ENCODE data around the gene IPO8.
A peak's percentile ranks its signal among the peaks of the same experiment; 100 is the strongest.
"Not testable (repeated sequence)": the region's sequence is repeated elsewhere in the genome, so short reads cannot be mapped to it uniquely, and the experiment has no call there.

IPO8 gene

DNA sequence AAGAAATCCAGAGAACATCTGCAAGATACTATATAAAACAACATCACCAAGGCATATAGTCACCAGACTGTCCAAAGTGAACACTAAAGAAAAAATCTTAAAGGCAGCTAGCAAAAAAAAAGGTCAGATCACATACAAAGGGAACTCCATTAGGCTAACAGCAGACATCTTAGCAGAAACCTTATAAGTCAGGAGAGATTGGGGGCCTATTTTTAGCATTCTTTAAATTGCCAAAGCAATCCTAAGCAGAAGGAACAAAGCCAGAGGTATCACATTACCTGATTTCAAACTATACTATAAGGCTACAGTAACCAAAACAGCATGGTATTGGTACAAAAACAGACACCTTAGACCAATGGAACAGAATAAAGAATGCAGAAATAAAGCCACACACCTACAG is 92.5 kb downstream of the IPO8 start:
- DNase-seq = no peak

DNA sequence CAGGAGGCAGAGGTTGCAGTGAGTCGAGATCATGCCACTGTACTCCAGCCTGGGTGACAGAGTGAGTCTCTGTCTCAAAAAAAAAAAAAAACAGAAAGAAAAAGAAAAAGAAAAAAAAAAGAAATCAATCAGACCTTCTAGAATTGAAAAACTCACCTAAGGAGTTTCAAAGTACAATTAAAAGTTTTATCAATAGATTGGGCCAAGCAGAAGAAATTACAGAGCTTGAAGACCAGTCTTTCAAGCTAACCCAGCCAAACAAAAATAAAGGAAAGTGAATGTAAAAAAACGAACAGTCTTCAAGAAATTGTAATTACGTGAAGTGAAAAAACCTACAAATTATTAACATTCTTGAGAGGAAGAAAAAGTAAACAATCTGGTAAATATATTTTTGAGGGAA is 93.0 kb downstream of the IPO8 start:
- DNase-seq = no peak

DNA sequence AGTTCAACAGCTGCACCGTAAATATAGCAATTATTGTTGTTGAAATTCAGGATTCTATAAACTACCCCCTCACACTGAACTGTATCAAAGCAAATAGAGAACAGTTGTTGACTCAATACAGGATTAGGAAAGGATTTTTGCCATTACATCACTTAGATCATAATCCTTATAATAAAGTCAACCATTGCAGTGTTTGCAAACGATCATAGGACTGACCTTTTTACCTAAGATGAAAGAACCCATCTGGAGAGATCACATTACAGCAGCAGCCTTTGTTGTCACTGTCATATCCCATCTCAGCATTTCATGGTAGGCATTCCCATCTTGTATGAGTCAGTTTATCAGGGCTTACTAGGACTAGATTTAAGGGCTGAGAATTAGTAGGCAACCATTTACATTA is 96.1 kb downstream of the IPO8 start:
- DNase-seq = peak; percentile 92 to 96

DNA sequence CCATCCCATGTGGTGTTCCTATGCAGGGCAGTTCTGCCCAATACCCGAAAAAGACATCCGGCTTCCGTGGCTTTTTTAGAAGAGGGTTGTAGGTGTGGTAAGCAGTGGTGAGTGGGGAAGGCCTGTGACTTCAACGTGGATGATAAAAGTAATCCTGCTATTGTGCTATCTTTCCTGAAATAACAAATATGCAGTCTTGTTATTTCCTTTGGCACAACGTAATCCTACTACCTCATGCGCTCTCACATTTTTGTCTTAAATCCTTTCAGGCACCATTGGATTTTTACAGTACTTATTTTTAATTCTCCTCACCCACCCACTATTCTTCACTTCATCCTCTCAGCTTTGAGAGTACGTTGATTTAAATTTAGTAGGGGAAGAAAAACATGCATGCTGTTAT is 96.8 kb downstream of the IPO8 start:
- DNase-seq = no peak

DNA sequence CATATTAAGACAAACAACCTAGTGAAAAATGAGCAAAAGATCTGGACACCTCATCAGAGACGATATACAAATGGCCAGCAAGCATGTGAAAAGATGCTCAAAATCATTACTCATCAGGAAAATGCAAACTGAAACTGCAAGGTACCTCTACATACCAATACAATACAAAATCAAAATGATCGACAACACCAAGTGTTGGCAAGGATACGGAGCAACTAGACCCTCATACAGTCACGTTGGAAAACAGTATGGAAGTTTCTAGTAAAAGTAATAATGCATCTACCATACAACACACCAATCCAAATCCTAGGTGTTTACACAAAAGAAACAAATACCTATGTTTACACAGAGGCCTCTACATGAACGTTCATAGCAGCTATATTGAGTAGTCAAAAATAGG is 99.9 kb downstream of the IPO8 start:
- DNase-seq = no peak

DNA sequence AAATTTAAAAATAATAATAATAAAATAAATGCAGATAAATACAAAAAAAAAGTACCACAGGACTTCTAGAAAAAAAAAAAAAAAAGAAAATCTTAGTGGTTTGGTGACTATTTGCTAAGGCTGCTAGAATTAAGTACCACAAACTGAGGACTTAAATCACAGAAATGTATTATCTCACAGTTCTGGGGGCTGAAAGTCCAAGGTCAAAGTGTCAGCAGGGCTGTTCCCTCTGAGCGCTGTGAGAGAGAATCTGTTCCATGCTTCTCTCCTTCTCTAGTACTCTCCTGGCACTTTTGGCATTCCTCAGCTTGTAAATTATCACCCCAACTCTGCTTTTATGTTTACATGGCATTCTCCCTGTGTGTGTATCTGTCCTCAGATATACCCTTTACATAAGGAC is 101.2 kb downstream of the IPO8 start:
- DNase-seq = no peak

DNA sequence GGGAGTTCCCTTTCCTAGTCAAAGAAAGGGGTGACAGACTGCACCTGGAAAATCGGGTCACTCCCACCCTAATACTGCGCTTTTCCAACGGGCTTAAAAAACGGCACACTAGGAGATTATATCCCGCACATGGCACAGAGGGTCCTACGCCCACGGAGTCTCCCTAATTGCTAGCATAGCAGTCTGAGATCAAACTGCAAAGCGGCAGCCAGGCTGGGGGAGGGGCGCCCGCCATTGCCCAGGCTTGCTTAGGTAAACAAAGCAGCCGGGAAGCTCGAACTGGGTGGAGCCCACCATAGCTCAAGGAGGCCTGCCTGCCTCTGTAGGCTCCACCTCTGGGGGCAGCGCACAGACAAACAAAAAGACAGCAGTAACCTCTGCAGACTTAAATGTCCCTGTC is 107.1 kb downstream of the IPO8 start:
- not testable (repeated sequence) for DNase-seq

DNA sequence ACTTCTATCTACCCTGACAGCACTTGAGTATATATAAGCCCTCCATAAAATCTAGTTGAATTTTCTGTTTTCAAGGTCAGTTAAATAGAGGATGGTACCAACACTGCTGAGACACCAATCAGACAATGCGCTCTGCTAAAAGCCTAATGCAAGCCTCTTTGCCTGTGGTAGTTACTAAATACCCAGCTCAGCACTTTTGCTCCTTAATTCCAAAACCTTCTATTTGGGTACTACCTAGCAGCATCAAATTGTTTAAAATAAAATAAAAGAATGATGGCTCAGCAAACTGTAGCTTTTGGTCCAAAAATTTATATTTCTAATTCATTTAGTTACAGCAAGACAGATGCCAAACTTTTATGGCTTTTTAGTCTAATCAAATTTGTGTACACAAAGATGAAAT is 107.9 kb downstream of the IPO8 start:
- DNase-seq = no peak

DNA sequence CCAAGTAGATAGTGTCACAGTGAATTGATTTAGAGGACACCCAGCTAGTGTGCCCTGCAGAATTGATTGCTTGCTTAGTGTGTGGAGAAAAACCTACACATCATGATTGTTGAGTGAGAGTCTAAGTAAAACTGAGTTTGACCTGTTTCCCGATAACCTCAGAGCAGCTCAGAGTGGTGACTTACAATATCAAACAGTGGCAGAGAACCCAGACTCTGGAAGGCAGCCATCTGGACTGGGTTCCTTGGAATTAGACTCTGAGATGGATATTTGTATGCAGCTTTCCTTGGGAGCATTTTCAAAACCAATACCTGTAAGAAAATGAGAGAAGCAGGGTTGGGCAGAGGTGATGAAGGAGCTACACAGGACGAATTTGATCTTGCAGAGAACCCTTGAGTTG is 109.8 kb downstream of the IPO8 start:
- no peak for DNase-seq

DNA sequence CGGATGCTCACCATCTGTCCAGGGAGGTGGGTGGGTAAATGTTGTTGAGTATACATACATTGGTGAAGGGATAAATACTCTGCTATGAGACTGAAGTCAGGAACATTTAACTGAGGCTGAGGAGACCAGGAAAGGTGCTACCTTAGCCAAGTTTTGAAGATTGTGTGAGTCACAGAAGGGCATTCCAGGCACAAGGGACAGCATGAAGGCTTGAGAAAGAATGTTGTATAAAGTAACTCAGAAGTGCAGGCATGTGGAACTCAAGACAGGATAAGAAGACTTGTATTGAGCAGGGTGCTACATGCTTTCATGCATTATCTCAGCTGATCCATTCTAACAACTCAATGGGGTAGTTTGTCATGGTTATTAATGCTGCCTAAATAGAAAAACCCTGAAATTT is 112.7 kb downstream of the IPO8 start:
- no peak for DNase-seq

DNA sequence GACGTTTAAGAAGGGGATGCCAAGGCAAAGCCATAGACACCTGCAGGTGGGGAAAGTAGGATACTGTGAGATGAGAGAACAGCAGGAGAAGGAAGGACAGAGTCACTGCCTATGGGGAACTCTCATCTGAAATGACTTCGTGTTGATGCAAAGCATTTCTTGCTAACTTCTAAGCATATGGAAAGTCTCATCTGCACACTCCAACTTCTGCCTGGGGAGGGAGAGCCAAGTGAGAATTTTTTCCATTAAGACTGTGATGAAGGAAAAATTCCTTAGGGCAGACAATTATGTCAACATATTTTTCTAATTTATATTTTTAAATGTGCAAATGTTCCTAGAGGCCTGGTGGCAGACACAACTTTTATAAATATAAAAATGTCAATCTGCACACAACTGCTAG is 115.3 kb downstream of the IPO8 start:
- no peak for DNase-seq
